HEK293 (cell line): Measurements from ENCODE around the gene MRPL34.
A peak's percentile ranks its signal among the peaks of the same experiment; 100 is the strongest.

Experiments
- CTCF ChIA-PET: fragments of 350-600 bp; formaldehyde crosslinking; extraction: SDS; loops from one replicate; lab custom pipeline; 2021; ENCODE audit warnings: antibody characterized with exemption; lab: Yijun Ruan, JAX
- POLR2A ChIA-PET: fragments of 300-600 bp; formaldehyde crosslinking; extraction: SDS; loops from one replicate; lab custom pipeline; 2020; ENCODE audit warnings: antibody characterized with exemption, inconsistent platforms; lab: Yijun Ruan, JAX
- H3K27ac ChIP-seq: fragments of 200-500 bp; sonication (Bioruptor generic); 2 replicates; pipeline ENCODE4 v1.5.1; 2014; ENCODE audit warnings: low read depth, low read length, control low read depth, inconsistent platforms; ENCODE audit errors: extremely low read depth
- H3K36me3 ChIP-seq, 2 experiments: fragments of 200-500 bp in 1 of 2; sonication (Bioruptor generic) in 1 of 2; 1 replicate in 1 of 2; 2 replicates in 1 of 2; pipeline ENCODE4 v1.5.1; 2014 to 2017; ENCODE audit warnings: inconsistent platforms in 2 of 2, low read length in 2 of 2; ENCODE audit not compliant: control insufficient read depth in 2 of 2, insufficient read depth in 1 of 2
- H3K4me1 ChIP-seq: fragments of 200-500 bp; sonication (Bioruptor generic); 2 replicates; pipeline ENCODE4 v1.5.1; 2014; ENCODE audit warnings: mild to moderate bottlenecking, low read length, inconsistent platforms; ENCODE audit not compliant: control insufficient read depth, insufficient read depth
- H3K4me3 ChIP-seq: 2 replicates; pipeline ENCODE4 v1.5.1; 2011; ENCODE audit warnings: low read depth, mild to moderate bottlenecking, control low read depth, low read length, moderate library complexity
- H3K9me3 ChIP-seq: fragments of 200-500 bp; sonication (Bioruptor generic); 2 replicates; pipeline ENCODE4 v1.5.1; 2014; ENCODE audit warnings: low read depth, low read length, inconsistent platforms; ENCODE audit not compliant: control insufficient read depth, insufficient read depth
- GLI2 ChIP-seq: fragments of 450-650 bp; formaldehyde crosslinking; IDR thresholded peaks from 2 replicates; pipeline ENCODE4; 2017; ENCODE audit warnings: missing biosample characterization, missing genetic modification characterization, low read depth, borderline replicate concordance
- GLIS1 ChIP-seq: fragments of 450-650 bp; formaldehyde crosslinking; IDR thresholded peaks from 2 replicates; pipeline ENCODE4 v1.5.1; 2016; ENCODE audit warnings: missing biosample characterization, missing genetic modification characterization
- IKZF3 ChIP-seq: fragments of 450-650 bp; IDR thresholded peaks from 2 replicates; pipeline ENCODE4 v1.5.0; 2018; ENCODE audit warnings: missing biosample characterization, mild to moderate bottlenecking, missing genetic modification characterization, moderate library complexity
- KLF16 ChIP-seq: fragments of 450-650 bp; formaldehyde crosslinking; IDR thresholded peaks from 2 replicates; pipeline ENCODE4 v1.5.1; 2017; ENCODE audit warnings: missing biosample characterization, missing genetic modification characterization
- MEIS1 ChIP-seq: sonication (generic); formaldehyde crosslinking; IDR thresholded peaks from 2 replicates; pipeline ENCODE4 v1.8.1; 2022; ENCODE audit warnings: missing genetic modification reagents, mild to moderate bottlenecking, borderline replicate concordance
- SP7 ChIP-seq: fragments of 450-650 bp; formaldehyde crosslinking; IDR thresholded peaks from 2 replicates; pipeline ENCODE4 v1.5.1; 2016; ENCODE audit warnings: missing biosample characterization, missing genetic modification characterization
- ZNF174 ChIP-seq: fragments of 450-650 bp; formaldehyde crosslinking; IDR thresholded peaks from 2 replicates; pipeline ENCODE4 v1.5.0; 2017; ENCODE audit warnings: missing biosample characterization, mild to moderate bottlenecking, missing genetic modification characterization
- ZNF175 ChIP-seq: fragments of 450-650 bp; formaldehyde crosslinking; IDR thresholded peaks from 2 replicates; pipeline ENCODE4 v1.5.1; 2016; ENCODE audit warnings: missing biosample characterization, missing genetic modification characterization
- ZNF214 ChIP-seq: fragments of 450-650 bp; formaldehyde crosslinking; IDR thresholded peaks from 2 replicates; pipeline ENCODE4 v1.5.1; 2017; ENCODE audit warnings: missing biosample characterization, mild to moderate bottlenecking, missing genetic modification characterization, borderline replicate concordance
- ZNF354C ChIP-seq: fragments of 450-650 bp; formaldehyde crosslinking; IDR thresholded peaks from 2 replicates; pipeline ENCODE4 v1.5.1; 2016; ENCODE audit warnings: missing biosample characterization, missing genetic modification characterization, low read depth, borderline replicate concordance
- ZNF514 ChIP-seq: fragments of 450-650 bp; formaldehyde crosslinking; IDR thresholded peaks from 2 replicates; pipeline ENCODE4 v1.5.1; 2016; ENCODE audit warnings: missing biosample characterization, missing genetic modification characterization
- ZNF548 ChIP-seq: fragments of 450-650 bp; formaldehyde crosslinking; IDR thresholded peaks from 2 replicates; pipeline ENCODE4 v1.5.1; 2016; ENCODE audit warnings: missing biosample characterization, missing genetic modification characterization
- ZNF626 ChIP-seq: fragments of 450-650 bp; sonication (Bioruptor Pico); formaldehyde crosslinking; IDR thresholded peaks from 2 replicates; pipeline ENCODE4 v1.5.1; 2018; ENCODE audit warnings: missing biosample characterization, missing genetic modification characterization, inconsistent platforms
- ZNF664 ChIP-seq: fragments of 450-650 bp; formaldehyde crosslinking; IDR thresholded peaks from 2 replicates; pipeline ENCODE4 v1.5.1; 2016; ENCODE audit warnings: missing biosample characterization, missing genetic modification characterization
- ZNF830 ChIP-seq: fragments of 450-650 bp; IDR thresholded peaks from 2 replicates; pipeline ENCODE4 v1.5.0; 2018; ENCODE audit warnings: missing biosample characterization, missing genetic modification characterization, low read depth, mild to moderate bottlenecking, moderate library complexity
- ZNF843 ChIP-seq: fragments of 450-650 bp; formaldehyde crosslinking; IDR thresholded peaks from 2 replicates; pipeline ENCODE4 v1.5.1; 2016; ENCODE audit warnings: missing biosample characterization, missing genetic modification characterization
- TF ChIP-seq, protein P1 (sequence below): fragments of 450-650 bp; formaldehyde crosslinking; IDR thresholded peaks from 2 replicates; pipeline ENCODE4 v1.5.1; 2016; ENCODE audit warnings: missing biosample characterization, missing genetic modification characterization
- TF ChIP-seq, protein P2 (sequence below): fragments of 450-650 bp; formaldehyde crosslinking; IDR thresholded peaks from 2 replicates; pipeline ENCODE4 v1.5.1; 2017; ENCODE audit warnings: missing biosample characterization, missing genetic modification characterization
- TF ChIP-seq, protein P3 (sequence below): fragments of 450-650 bp; formaldehyde crosslinking; IDR thresholded peaks from 2 replicates; pipeline ENCODE4 v1.5.1; 2016; ENCODE audit warnings: missing biosample characterization, missing genetic modification characterization

The MRPL34 gene

DNA sequence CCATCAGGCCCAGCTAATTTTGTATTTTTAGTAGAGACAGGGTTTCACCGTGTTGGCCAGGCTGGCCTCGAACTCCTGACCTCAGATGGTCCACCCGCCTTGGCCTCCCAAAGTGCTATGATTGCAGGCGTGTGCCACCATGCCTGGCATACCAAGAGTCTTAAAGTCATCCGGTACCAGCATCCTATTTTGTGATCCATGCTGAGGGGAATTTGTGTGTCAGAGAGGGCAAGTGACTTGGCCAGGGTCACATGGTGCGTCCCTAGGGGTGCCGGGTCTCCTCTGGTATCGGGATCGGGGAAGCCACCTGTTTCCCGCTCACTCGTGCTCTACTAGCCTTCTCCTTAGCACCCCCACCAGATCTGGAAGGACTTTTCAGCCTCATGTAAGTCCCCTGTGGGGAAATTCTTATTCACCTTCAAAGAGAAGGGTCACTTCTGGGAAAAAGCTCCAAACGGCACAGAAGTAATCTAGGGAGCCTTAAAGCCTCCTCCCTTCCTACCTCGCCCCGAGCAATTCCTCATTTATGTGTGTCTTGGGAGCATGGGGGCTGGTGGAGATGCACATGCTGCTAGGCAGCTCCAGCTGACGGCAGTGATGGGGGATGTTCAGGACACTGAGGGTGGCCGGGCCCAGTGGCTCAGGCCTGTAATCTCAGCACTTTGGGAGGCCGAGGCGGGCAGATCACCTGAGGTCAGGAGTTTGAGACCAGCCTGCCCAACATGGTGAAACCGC lies 30.1 kb upstream of the MRPL34 start (continued):
- no peak for TF ChIP-seq GLI2 (tag by site-specific recombination)
- TF ChIP-seq, protein P1, sequence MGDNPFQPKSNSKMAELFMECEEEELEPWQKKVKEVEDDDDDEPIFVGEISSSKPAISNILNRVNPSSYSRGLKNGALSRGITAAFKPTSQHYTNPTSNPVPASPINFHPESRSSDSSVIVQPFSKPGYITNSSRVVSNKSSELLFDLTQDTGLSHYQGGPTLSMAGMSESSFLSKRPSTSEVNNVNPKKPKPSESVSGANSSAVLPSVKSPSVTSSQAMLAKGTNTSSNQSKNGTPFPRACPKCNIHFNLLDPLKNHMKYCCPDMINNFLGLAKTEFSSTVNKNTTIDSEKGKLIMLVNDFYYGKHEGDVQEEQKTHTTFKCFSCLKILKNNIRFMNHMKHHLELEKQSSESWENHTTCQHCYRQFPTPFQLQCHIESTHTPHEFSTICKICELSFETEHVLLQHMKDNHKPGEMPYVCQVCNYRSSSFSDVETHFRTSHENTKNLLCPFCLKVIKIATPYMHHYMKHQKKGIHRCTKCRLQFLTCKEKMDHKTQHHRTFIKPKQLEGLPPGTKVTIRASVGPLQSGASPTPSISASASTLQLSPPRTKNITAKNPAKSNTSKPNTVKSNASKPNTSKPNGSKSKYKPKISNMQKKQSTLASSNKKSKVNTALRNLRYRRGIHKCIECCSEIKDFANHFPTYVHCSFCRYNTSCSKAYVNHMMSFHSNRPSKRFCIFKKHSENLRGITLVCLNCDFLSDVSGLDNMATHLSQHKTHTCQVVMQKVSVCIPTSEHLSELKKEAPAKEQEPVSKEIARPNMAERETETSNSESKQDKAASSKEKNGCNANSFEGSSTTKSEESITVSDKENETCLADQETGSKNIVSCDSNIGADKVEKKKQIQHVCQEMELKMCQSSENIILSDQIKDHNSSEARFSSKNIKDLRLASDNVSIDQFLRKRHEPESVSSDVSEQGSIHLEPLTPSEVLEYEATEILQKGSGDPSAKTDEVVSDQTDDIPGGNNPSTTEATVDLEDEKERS = no peak
- TF ChIP-seq, all 188 proteins: peak for 0

DNA sequence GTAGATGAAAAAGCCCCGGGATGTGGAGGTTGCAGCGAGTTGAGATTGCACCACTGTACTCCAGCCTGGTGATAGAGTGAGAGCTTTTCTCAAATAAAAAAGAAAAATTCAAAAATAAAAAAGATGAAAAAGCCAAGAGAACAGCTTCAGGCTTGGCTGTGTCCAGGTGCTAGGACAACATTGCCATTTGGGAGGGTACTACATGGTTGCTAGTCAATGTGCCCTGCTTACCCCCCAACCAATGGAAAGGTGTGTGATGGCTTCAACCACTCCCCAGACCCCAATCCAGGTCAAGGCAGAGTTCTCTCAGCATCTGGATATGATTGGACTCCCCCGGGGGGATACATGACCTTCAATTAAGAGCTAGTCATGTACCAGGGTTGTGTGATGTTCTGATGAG lies 26.2 kb upstream of the MRPL34 start:
- ChIA-PET CTCF (interaction anchor here (0.6 to 1.8 kb wide), 2 partner anchors 211 to 487 kb away, joined by 4 to 7 read pairs; no protein-coding TSS in a partner anchor), POLR2A (interaction anchor here (1.0 to 1.1 kb wide), 2 partner anchors 11 to 12 kb away, joined by 3 to 4 read pairs; partner anchors contain the start of gene BABAM1)
- H3K4me3 ChIP-seq = no peak overlapping the region
- H3K9me3 ChIP-seq = no peaks in the 10 kb centered on the region
- no peak for TF ChIP-seq ZNF843 (tag by site-specific recombination)
- no peak for TF ChIP-seq ZNF514 (tag by site-specific recombination)
- no peaks in the 10 kb centered on the region for H3K4me1 ChIP-seq
- H3K36me3 ChIP-seq = peaks cover 12 to 39% of the 10 kb centered on the region in 2 experiments; a peak in 2 of 3 replicates
- no peak overlapping the region for H3K27ac ChIP-seq

DNA sequence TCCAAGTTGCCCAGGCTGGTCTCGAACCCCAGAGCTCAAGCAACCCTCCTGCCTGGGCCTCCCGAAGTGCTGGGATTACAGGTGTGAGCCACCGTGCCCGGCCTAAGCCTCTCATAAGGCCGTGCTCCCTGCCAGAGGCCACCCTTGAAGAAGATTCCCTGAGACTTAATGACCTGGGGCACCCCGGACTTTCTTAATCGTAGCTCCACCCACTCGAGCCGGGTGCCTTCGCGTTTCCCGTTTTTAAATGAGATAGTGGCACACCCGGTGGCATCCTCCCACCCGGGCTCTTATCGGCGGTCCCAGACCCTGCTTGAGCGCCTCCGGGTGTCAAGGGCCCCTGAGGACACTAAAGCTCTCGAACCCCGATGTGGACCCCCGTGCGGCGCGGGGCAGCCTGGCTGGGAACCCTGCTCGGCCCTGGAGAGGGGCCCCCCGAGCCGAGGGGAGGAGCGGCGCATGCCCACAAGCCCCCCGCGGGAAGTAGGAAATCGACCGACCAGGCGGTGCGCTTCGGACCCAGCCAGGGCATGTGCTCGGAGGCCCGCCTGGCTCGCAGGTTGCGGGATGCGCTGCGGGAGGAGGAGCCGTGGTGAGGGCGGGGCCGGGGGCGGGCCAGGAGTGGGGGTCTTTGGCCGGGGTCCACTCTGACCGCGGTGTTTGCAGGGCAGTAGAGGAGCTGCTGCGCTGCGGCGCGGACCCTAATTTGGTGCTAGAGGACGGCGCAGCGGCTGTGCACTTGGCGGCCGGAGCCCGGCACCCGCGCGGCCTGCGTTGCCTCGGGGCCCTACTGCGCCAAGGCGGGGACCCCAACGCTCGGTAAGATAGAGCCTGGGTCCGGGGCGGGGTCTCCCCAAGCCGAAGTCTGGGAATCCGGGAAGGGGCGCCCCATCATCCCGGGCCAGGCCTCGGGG lies 24.0 kb upstream of the MRPL34 start, which contains the start of gene ANKLE1:
Gene ANKLE1, plus strand, starts transcription at position 511 of the 914 bp plus-strand sequence. Its CDS starts 20 bp downstream, at position 531.
- peaks cover 4 to 18% of the 10 kb centered on the region in 2 experiments; a peak in 2 of 3 replicates for H3K36me3 ChIP-seq
- H3K27ac ChIP-seq = no peak within 1 kb of the TSS
- TF ChIP-seq, protein P2, sequence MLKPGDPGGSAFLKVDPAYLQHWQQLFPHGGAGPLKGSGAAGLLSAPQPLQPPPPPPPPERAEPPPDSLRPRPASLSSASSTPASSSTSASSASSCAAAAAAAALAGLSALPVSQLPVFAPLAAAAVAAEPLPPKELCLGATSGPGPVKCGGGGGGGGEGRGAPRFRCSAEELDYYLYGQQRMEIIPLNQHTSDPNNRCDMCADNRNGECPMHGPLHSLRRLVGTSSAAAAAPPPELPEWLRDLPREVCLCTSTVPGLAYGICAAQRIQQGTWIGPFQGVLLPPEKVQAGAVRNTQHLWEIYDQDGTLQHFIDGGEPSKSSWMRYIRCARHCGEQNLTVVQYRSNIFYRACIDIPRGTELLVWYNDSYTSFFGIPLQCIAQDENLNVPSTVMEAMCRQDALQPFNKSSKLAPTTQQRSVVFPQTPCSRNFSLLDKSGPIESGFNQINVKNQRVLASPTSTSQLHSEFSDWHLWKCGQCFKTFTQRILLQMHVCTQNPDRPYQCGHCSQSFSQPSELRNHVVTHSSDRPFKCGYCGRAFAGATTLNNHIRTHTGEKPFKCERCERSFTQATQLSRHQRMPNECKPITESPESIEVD (tag by site-specific recombination) = no peak
- TF ChIP-seq ZNF664 (tag by site-specific recombination) = 0 out of 2 replicates have a peak, but pooled peaks have one; percentile 32
- TF ChIP-seq SP7 (tag by site-specific recombination) = no peak
- no peaks in the 10 kb centered on the region for H3K9me3 ChIP-seq
- POLR2A ChIA-PET = interaction anchor here (0.6 to 1.0 kb wide), 6 partner anchors 15 to 59 kb away, joined by 3 to 8 read pairs (median 3); partner anchors contain the start of gene BABAM1
- H3K4me3 ChIP-seq = no peak within 1 kb of the TSS
- no peaks in the 10 kb centered on the region for H3K4me1 ChIP-seq
- CTCF ChIA-PET = interaction anchor here (0.5 to 4.1 kb wide), 22 partner anchors 8 to 1201 kb away, joined by 3 to 37 read pairs (median 4); partner anchors contain the start of genes ABHD8, BABAM1, HAUS8 and USE1

DNA sequence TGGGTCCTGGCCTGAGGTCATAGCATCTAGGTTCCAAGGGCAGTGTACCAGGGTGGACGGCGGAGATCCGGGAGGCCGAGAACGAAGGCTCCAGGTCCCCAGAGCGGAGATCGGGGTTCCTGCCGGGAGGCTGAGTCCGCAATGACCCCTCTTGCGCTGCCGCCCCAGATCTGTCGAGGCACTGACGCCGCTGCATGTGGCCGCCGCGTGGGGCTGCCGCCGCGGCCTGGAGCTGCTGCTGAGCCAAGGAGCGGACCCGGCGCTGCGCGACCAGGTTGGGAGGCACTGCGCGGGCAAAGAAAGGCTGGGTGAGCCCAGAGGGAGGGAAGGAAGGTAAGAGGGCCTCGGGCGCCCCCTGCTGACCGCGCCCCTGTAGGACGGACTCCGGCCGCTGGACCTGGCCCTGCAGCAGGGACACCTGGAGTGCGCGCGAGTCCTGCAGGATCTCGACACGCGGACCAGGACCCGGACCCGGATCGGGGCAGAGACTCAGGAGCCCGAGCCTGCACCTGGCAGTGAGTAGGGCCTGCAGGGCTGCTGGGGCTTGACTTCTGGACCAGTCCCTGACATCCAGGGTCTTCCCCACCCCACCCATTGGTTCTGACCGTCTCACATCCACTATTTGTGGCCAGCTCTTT lies 23.1 kb upstream of the MRPL34 start:
- CTCF ChIA-PET = interaction anchor here (0.5 to 4.1 kb wide), 28 partner anchors 9 to 1202 kb away, joined by 3 to 37 read pairs (median 3); partner anchors contain the start of genes ABHD8, BABAM1, HAUS8 and MRPL34
- POLR2A ChIA-PET = interaction anchor here (1.0 kb wide), 1 partner anchor 16 kb away, joined by 3 read pairs; the partner anchor contains the start of gene BABAM1
- TF ChIP-seq GLIS1 (peak; percentile 82), ZNF626 (no peak), ZNF354C (tag by site-specific recombination) (no peak), IKZF3 (tag by site-specific recombination) (peak; percentile 29; the same call in 1 of the 2 replicates), KLF16 (tag by site-specific recombination) (no peak), ZNF174 (no peak), ZNF830 (tag by site-specific recombination) (no peak), ZNF548 (tag by site-specific recombination) (no peak), ZNF175 (no peak), ZNF214 (tag by site-specific recombination) (no peak), MEIS1 (CRISPR knock-in tag) (no peak)
- TF ChIP-seq, protein P3, sequence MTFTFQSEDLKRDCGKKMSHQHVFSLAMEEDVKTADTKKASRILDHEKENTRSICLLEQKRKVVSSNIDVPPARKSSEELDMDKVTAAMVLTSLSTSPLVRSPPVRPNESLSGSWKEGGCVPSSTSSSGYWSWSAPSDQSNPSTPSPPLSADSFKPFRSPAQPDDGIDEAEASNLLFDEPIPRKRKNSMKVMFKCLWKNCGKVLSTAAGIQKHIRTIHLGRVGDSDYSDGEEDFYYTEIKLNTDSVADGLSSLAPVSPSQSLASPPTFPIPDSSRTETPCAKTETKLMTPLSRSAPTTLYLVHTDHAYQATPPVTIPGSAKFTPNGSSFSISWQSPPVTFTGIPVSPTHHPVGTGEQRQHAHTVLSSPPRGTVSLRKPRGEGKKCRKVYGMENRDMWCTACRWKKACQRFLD (tag by site-specific recombination) = no peak

More for the DNA sequence above, 23.1 kb upstream of the MRPL34 start:
- H3K36me3 ChIP-seq = peaks cover 0 to 9% of the 10 kb centered on the region in 2 experiments; a peak in 2 of 3 replicates
- H3K4me3 ChIP-seq = no peak overlapping the region
- no peak overlapping the region for H3K27ac ChIP-seq
- H3K4me1 ChIP-seq = no peaks in the 10 kb centered on the region
- H3K9me3 ChIP-seq = no peaks in the 10 kb centered on the region
